ENCODE data around the gene HTT. TPM values are rescaled to one million over a fixed set of nuclear protein-coding genes. Genes with fewer than 3 reads are reported as not detected.
A peak's percentile ranks its signal among the peaks of the same experiment; 100 is the strongest.

HTT gene
- total RNA-seq, 2 experiments from 2014 or later: 56.9 to 62.6 TPM

DNA sequence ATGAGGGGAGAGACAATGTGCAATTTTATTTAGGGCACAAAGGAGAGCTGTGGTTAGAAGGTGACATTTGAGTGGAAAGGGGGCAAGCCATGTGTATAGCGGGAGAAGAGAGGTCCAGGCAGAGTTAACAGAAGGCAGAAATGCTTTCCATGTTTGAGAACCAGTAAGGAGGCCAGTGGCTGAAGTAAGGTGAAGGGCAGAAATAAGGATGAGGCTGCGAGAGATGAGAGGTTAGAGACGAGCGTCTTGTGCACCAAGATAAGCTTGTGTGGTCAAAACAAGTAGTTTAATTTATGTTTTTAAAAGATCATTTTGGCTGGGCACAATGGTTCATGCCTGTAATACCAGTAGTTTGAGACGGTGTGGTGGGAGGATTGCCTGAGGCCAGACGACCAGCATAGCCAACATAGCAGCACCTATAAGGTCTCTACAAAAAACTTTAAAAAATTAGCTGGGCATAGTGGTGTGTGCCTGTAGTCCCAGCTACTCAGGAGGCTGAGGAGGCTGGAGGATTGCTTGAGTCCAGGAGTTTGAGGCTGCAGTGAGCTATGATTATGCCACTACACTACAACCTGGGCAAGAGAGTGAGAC, 8.5 kb downstream of the HTT start:
- TF ChIP-seq, protein P1, sequence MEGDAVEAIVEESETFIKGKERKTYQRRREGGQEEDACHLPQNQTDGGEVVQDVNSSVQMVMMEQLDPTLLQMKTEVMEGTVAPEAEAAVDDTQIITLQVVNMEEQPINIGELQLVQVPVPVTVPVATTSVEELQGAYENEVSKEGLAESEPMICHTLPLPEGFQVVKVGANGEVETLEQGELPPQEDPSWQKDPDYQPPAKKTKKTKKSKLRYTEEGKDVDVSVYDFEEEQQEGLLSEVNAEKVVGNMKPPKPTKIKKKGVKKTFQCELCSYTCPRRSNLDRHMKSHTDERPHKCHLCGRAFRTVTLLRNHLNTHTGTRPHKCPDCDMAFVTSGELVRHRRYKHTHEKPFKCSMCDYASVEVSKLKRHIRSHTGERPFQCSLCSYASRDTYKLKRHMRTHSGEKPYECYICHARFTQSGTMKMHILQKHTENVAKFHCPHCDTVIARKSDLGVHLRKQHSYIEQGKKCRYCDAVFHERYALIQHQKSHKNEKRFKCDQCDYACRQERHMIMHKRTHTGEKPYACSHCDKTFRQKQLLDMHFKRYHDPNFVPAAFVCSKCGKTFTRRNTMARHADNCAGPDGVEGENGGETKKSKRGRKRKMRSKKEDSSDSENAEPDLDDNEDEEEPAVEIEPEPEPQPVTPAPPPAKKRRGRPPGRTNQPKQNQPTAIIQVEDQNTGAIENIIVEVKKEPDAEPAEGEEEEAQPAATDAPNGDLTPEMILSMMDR (IDR thresholded peaks at IDR 0.05): no peak
- POLR2A ChIA-PET: no interaction called here
- Mint-ChIP-seq H3K27me3 (no peaks in the 10 kb centered on the region), H3K9me3 (no peaks in the 10 kb centered on the region), H3K4me3 (no peak overlapping the region), H3K4me1 (ENCODE audit: low read depth) (peaks cover 63% of the 10 kb centered on the region), H3K36me3 (ENCODE audit: low read depth) (peaks cover 21% of the 10 kb centered on the region), H3K27ac (no peak overlapping the region)
- Histone ChIP-seq H3K27ac (ENCODE audit: low read depth in 1 of 2, low read length in 2 of 2) (no peak overlapping the region), H3K36me3 (ENCODE audit: insufficient read depth, low read length) (peaks cover 12% of the 10 kb centered on the region), H3K4me3 (ENCODE audit: low read length) (no peak overlapping the region), H3K9me3 (ENCODE audit: control insufficient read depth in 1 of 2, insufficient read depth in 1 of 2, low read length in 2 of 2) (no peaks in the 10 kb centered on the region), H3K4me1 (ENCODE audit: insufficient read depth, low read length) (peaks cover 11% of the 10 kb centered on the region), H3K27me3 (ENCODE audit: control insufficient read depth in 1 of 2, insufficient read depth in 2 of 2, low read length in 2 of 2) (no peaks in the 10 kb centered on the region)
- CTCF ChIA-PET: interaction anchor here (0.6 kb wide), 1 partner anchor 17 kb away, joined by 4 read pairs; no protein-coding TSS in a partner anchor
- intact Hi-C loops (cut with DNase I, micrococcal nuclease): no loop called here
- ATAC-seq (ENCODE audit: poor library complexity): no peak
- DNase-seq: no peak

- H3K4me1 Mint-ChIP-seq (ENCODE audit: low read depth): peaks cover 60% of the 10 kb centered on the region
- peaks cover 28% of the 10 kb centered on the region for H3K36me3 Mint-ChIP-seq (ENCODE audit: low read depth)
- H3K27me3 Mint-ChIP-seq: no peaks in the 10 kb centered on the region
- Histone ChIP-seq H3K9me3 (ENCODE audit: control insufficient read depth in 1 of 2, insufficient read depth in 1 of 2, low read length in 2 of 2) (no peaks in the 10 kb centered on the region), H3K27ac (ENCODE audit: low read depth in 1 of 2, low read length in 2 of 2) (no peak overlapping the region), H3K27me3 (ENCODE audit: control insufficient read depth in 1 of 2, insufficient read depth in 2 of 2, low read length in 2 of 2) (no peaks in the 10 kb centered on the region), H3K4me3 (ENCODE audit: low read length) (no peak overlapping the region), H3K36me3 (ENCODE audit: insufficient read depth, low read length) (peaks cover 17% of the 10 kb centered on the region), H3K4me1 (ENCODE audit: insufficient read depth, low read length) (peaks cover 11% of the 10 kb centered on the region)
- intact Hi-C loops (cut with DNase I, micrococcal nuclease): no loop called here
- CTCF ChIA-PET: no interaction called here
- POLR2A ChIA-PET: no interaction called here
- ATAC-seq (ENCODE audit: poor library complexity): no peak
- H3K4me3 Mint-ChIP-seq: no peak overlapping the region
- no peak overlapping the region for H3K27ac Mint-ChIP-seq
- H3K9me3 Mint-ChIP-seq: no peaks in the 10 kb centered on the region
- DNase-seq: no peak
- TF ChIP-seq, protein P1 (IDR thresholded peaks at IDR 0.05): no peak
These were observed 9.3 kb downstream of the HTT start for GRCh38 chr4:3083732-3084131.

DNA sequence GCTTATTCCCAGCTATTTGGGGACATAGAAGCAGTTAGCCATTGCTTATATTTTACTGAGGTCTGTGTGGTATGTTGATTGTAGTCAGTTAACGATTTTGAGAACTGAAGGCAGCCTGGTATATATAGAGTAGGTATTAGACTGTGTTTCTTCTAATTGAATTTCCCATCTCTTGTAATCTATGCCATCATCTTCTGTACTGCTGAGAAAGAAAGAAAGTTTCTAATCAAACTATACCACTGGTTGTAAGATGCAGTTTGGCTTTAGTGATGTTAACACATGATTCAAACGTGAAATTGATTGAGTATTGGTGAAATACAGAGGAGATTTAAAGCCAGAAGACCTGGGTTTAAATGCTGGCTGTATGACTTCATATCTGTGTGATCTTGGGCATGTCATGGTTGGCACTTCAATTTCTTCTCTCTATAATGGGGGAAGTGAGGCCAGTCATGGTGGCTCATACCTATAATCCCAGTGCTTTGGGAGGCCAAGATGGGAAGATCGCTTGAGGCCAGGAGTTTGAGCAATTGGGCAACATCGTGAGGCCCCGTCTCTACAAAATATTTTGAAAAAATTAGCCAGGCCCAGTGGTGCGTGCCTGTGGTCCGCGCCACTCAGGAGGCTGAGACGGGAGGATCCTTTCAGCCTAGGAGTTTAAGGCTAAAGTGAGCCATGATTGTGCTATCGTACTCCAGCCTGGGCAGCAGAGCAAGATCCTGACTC, 11.6 kb downstream of the HTT start:
- no peak for ATAC-seq (ENCODE audit: poor library complexity)
- Histone ChIP-seq H3K4me1 (ENCODE audit: insufficient read depth, low read length) (peaks cover 11% of the 10 kb centered on the region), H3K27me3 (ENCODE audit: control insufficient read depth in 1 of 2, insufficient read depth in 2 of 2, low read length in 2 of 2) (no peaks in the 10 kb centered on the region), H3K27ac (ENCODE audit: low read depth in 1 of 2, low read length in 2 of 2) (no peak overlapping the region), H3K36me3 (ENCODE audit: insufficient read depth, low read length) (peaks cover 29% of the 10 kb centered on the region), H3K9me3 (ENCODE audit: control insufficient read depth in 1 of 2, insufficient read depth in 1 of 2, low read length in 2 of 2) (no peaks in the 10 kb centered on the region), H3K4me3 (ENCODE audit: low read length) (no peak overlapping the region)
- Mint-ChIP-seq H3K27ac (peak overlapping the region; percentile 8), H3K4me1 (ENCODE audit: low read depth) (peaks cover 43% of the 10 kb centered on the region), H3K9me3 (no peaks in the 10 kb centered on the region), H3K27me3 (no peaks in the 10 kb centered on the region), H3K36me3 (ENCODE audit: low read depth) (peaks cover 50% of the 10 kb centered on the region), H3K4me3 (no peak overlapping the region)
- CTCF ChIA-PET: no interaction called here
- DNase-seq: no peak
- TF ChIP-seq, protein P1 (IDR thresholded peaks at IDR 0.05): no peak
- intact Hi-C loops (cut with DNase I, micrococcal nuclease): no loop called here
- POLR2A ChIA-PET: no interaction called here
